IMR-90 (cell line): ENCODE measurements around the gene RAPGEF5. TPM values are rescaled to one million over a fixed set of nuclear protein-coding genes. Genes with fewer than 3 reads are reported as not detected.

ENCODE experiments used
- ATAC-seq: fragments of 200-7000 bp; cut with Tn5 transposase; 2 replicates; pipeline ENCODE4 v1.9.1; 2020; ENCODE audit warnings: low read depth, mild to moderate bottlenecking, moderate library complexity
- BruUV-seq: library from RNA; stranded (reverse); fragments of 400-500 nt; replicated peaks from 2 replicates; lab custom pipeline; 2021; lab: Mats Ljungman, UMichigan
- CTCF ChIA-PET: fragments of 300-600 bp; formaldehyde crosslinking; extraction: SDS; loops from one replicate; lab custom pipeline; 2021; ENCODE audit warnings: antibody characterized with exemption; lab: Yijun Ruan, JAX
- POLR2A ChIA-PET: fragments of 300-600 bp; sonication (Branson Sonifier 250); formaldehyde crosslinking; loops from one replicate; lab custom pipeline; 2022; ENCODE audit warnings: antibody characterized with exemption; ENCODE audit not compliant: unreplicated experiment; lab: Charles Lee
- DNase-seq: peaks from one replicate; pipeline ENCODE4 v3.0.0; 2013
- H2AFZ ChIP-seq: replicated peaks from 2 replicates; pipeline ENCODE3; 2013; ENCODE audit warnings: low read length, mild to moderate bottlenecking; ENCODE audit not compliant: poor library complexity
- H2AK5ac ChIP-seq: 2 replicates; pipeline ENCODE4 v1.6.1; 2013; ENCODE audit warnings: low read depth, low read length, inconsistent platforms
- H2AK9ac ChIP-seq: replicated peaks from 2 replicates; pipeline ENCODE3; 2013; ENCODE audit warnings: mild to moderate bottlenecking, low read depth, low read length, moderate library complexity; ENCODE audit not compliant: poor library complexity
- H2BK120ac ChIP-seq: 2 replicates; pipeline ENCODE4 v1.6.1; 2013; ENCODE audit warnings: low read depth, low read length, inconsistent platforms
- H2BK15ac ChIP-seq: 3 replicates; pipeline ENCODE4 v1.6.1; 2013; ENCODE audit warnings: low read depth, low read length, inconsistent platforms
- H2BK20ac ChIP-seq: 2 replicates; pipeline ENCODE4 v1.6.1; 2013; ENCODE audit warnings: low read depth, mild to moderate bottlenecking, inconsistent platforms, low read length, moderate library complexity
- H2BK5ac ChIP-seq: 2 replicates; pipeline ENCODE4 v1.6.1; 2013; ENCODE audit warnings: mild to moderate bottlenecking, low read depth, low read length, inconsistent platforms; ENCODE audit not compliant: poor library complexity, severe bottlenecking
- H3K14ac ChIP-seq: replicated peaks from 2 replicates; pipeline ENCODE4 v1.6.1; 2013; ENCODE audit warnings: low read depth, low read length, inconsistent platforms
- H3K18ac ChIP-seq: 2 replicates; pipeline ENCODE4 v1.6.1; 2013; ENCODE audit warnings: low read depth, low read length, control low read depth
- H3K23ac ChIP-seq: 2 replicates; pipeline ENCODE4 v1.6.1; 2013; ENCODE audit warnings: low read depth, low read length, inconsistent platforms
- H3K27ac ChIP-seq: 2 replicates; pipeline ENCODE4 v1.5.1; 2013; ENCODE audit warnings: mild to moderate bottlenecking, control low read depth, low read length; ENCODE audit not compliant: insufficient read depth
- H3K27me3 ChIP-seq: 2 replicates; pipeline ENCODE4 v1.6.1; 2013; ENCODE audit warnings: low read length; ENCODE audit not compliant: control insufficient read depth, insufficient read depth
- H3K36me3 ChIP-seq: 2 replicates; pipeline ENCODE4 v1.6.1; 2013; ENCODE audit warnings: low read length, mixed read lengths; ENCODE audit not compliant: control insufficient read depth, insufficient read depth
- H3K4ac ChIP-seq: 2 replicates; pipeline ENCODE4 v1.6.1; 2013; ENCODE audit warnings: low read depth, low read length, inconsistent platforms
- H3K4me1 ChIP-seq: 2 replicates; pipeline ENCODE4 v1.6.1; 2013; ENCODE audit warnings: low read length, mixed read lengths; ENCODE audit not compliant: control insufficient read depth, insufficient read depth
- H3K4me2 ChIP-seq: 2 replicates; pipeline ENCODE4 v1.6.1; 2013; ENCODE audit warnings: low read depth, mild to moderate bottlenecking, control low read depth, low read length, moderate library complexity
- H3K4me3 ChIP-seq: 2 replicates; pipeline ENCODE4 v1.5.1; 2013; ENCODE audit warnings: low read depth, mild to moderate bottlenecking, control low read depth, low read length, moderate library complexity; ENCODE audit not compliant: insufficient read depth
- H3K56ac ChIP-seq: 2 replicates; pipeline ENCODE4 v1.6.1; 2013; ENCODE audit warnings: low read length, inconsistent platforms; ENCODE audit not compliant: insufficient read depth; ENCODE audit errors: extremely low read depth
- H3K79me1 ChIP-seq, 2 experiments: 2 replicates each; pipeline ENCODE4 v1.6.1; 2013; ENCODE audit warnings: low read length in 2 of 2, inconsistent platforms in 1 of 2, low read depth in 1 of 2
- H3K9ac ChIP-seq: 2 replicates; pipeline ENCODE4 v1.6.1; 2013; ENCODE audit warnings: low read depth, low read length, control low read depth
- H3K9me1 ChIP-seq: 2 replicates; pipeline ENCODE4 v1.6.1; 2013; ENCODE audit warnings: low read length, inconsistent platforms; ENCODE audit not compliant: insufficient read depth
- H3K9me3 ChIP-seq: 2 replicates; pipeline ENCODE4 v1.6.1; 2013; ENCODE audit warnings: low read length; ENCODE audit not compliant: control insufficient read depth, insufficient read depth
- H4K20me1 ChIP-seq: 2 replicates; pipeline ENCODE4 v1.6.1; 2013; ENCODE audit warnings: low read length, inconsistent platforms; ENCODE audit not compliant: insufficient read depth
- H4K5ac ChIP-seq: 2 replicates; pipeline ENCODE4 v1.6.1; 2013; ENCODE audit warnings: mild to moderate bottlenecking, low read depth, low read length, control low read depth
- H4K8ac ChIP-seq, 2 experiments: 2 replicates each; pipeline ENCODE4 v1.6.1; 2013; ENCODE audit warnings: low read depth in 2 of 2, low read length in 2 of 2, control low read depth in 1 of 2, inconsistent platforms in 1 of 2
- H4K91ac ChIP-seq: 2 replicates; pipeline ENCODE4 v1.6.1; 2013; ENCODE audit warnings: low read depth, low read length, inconsistent platforms; ENCODE audit not compliant: insufficient read depth
- BHLHE40 ChIP-seq: fragments of 150-350 bp; IDR thresholded peaks from 2 replicates; pipeline ENCODE4 v1.6.1; 2016; ENCODE audit warnings: mild to moderate bottlenecking, low read depth, low read length
- CEBPB ChIP-seq: IDR thresholded peaks from 2 replicates; pipeline ENCODE4 v1.6.1; 2012; ENCODE audit warnings: low read depth, low read length, improper control_type of control experiment
- CHD1 ChIP-seq: IDR thresholded peaks from 2 replicates; pipeline ENCODE4 v1.6.1; 2012; ENCODE audit warnings: low read depth, low read length, improper control_type of control experiment
- FOS ChIP-seq: fragments of 150-350 bp; IDR thresholded peaks from 2 replicates; pipeline ENCODE4 v1.6.1; 2016; ENCODE audit warnings: low read depth, low read length
- MAFK ChIP-seq: IDR thresholded peaks from 2 replicates; pipeline ENCODE4 v1.6.1; 2012; ENCODE audit warnings: low read depth, low read length, improper control_type of control experiment
- MAZ ChIP-seq: IDR thresholded peaks from 2 replicates; pipeline ENCODE4 v1.6.1; 2012; ENCODE audit warnings: low read depth, mild to moderate bottlenecking, low read length, improper control_type of control experiment, moderate library complexity, borderline replicate concordance
- MXI1 ChIP-seq: IDR thresholded peaks from 2 replicates; pipeline ENCODE4 v1.6.1; 2012; ENCODE audit warnings: low read depth, mild to moderate bottlenecking, low read length, moderate library complexity, borderline replicate concordance
- NFE2L2 ChIP-seq: fragments of 150-350 bp; IDR thresholded peaks from 2 replicates; pipeline ENCODE4 v1.6.1; 2016; ENCODE audit warnings: low read depth, mild to moderate bottlenecking, low read length
- POLR2A ChIP-seq: IDR thresholded peaks from 2 replicates; pipeline ENCODE4 v1.6.1; 2012; ENCODE audit warnings: mild to moderate bottlenecking, low read depth, low read length
- RAD21 ChIP-seq: IDR thresholded peaks from 2 replicates; pipeline ENCODE4 v1.6.1; 2012; ENCODE audit warnings: low read length, improper control_type of control experiment
- RCOR1 ChIP-seq: IDR thresholded peaks from 2 replicates; pipeline ENCODE4 v1.6.1; 2012; ENCODE audit warnings: mild to moderate bottlenecking, low read length, improper control_type of control experiment; ENCODE audit not compliant: insufficient replicate concordance
- RFX5 ChIP-seq: IDR thresholded peaks from 2 replicates; pipeline ENCODE4 v1.8.0; 2012; ENCODE audit warnings: low read depth, mild to moderate bottlenecking, low read length, moderate library complexity
- SMC3 ChIP-seq: fragments of 150-350 bp; IDR thresholded peaks from 2 replicates; pipeline ENCODE4 v1.6.1; 2016; ENCODE audit warnings: low read depth, mild to moderate bottlenecking, antibody characterized with exemption, low read length, moderate library complexity
- WGBS, 2 experiments: methylation state at CpG; one replicate each; pipeline versions ENCODE4 v1.1.5 to v1.1.7; 2013; ENCODE audit warnings: missing lambda C conversion rate in 2 of 2; ENCODE audit not compliant: insufficient read length in 1 of 2; ENCODE audit errors: extremely low coverage in 2 of 2; 5-methylcytosine and 5-hydroxymethylcytosine counted together
- dilution Hi-C: fragments of 300-500 bp; cut with HindIII; formaldehyde crosslinking; loops from one replicate; pipeline ENCODE4 v1.14.3; 2018; ENCODE audit warnings: low sequenced_read_pairs; ENCODE audit not compliant: unreplicated experiment
- in situ Hi-C: fragments of 300-500 bp; cut with MboI; formaldehyde crosslinking; loops from 3 replicates; pipeline ENCODE4 v1.14.3; 2019; ENCODE audit warnings: low sequenced_read_pairs, inconsistent platforms, mixed read lengths
- intact Hi-C: fragments of 100-400 bp; cut with micrococcal nuclease; formaldehyde crosslinking; loops from 2 replicates; pipeline ENCODE4 v1.10.0; 2022
- polyA plus RNA-seq, 3 experiments: library from polyadenylated mRNA; depleted of rRNA; stranded (reverse); fragments of >200 nt; gene quantifications; 2 replicates each; pipeline ENCODE4 v1.2.3, GENCODE V29; 2012; ENCODE audit warnings: low replicate concordance in 1 of 3
- total RNA-seq: library from RNA; depleted of rRNA; stranded (reverse); fragments of >200 nt; gene quantifications from 2 replicates; pipeline ENCODE4 v1.2.3, GENCODE V29; 2012
- TF ChIP-seq, protein P1 (sequence below): fragments of 150-350 bp; IDR thresholded peaks from 2 replicates; pipeline ENCODE4 v1.6.1; 2017; ENCODE audit warnings: mild to moderate bottlenecking, antibody characterized with exemption, low read length, low read depth
- TF ChIP-seq, protein P2 (sequence below): conservative IDR thresholded peaks from 2 replicates; pipeline ENCODE4 v1.5.1; 2012; ENCODE audit warnings: mild to moderate bottlenecking, low read depth, low read length, improper control_type of control experiment
- TF ChIP-seq, protein P3 (sequence below): fragments of 150-350 bp; IDR thresholded peaks from 2 replicates; pipeline ENCODE4 v1.6.1; 2016; ENCODE audit warnings: low read depth, mild to moderate bottlenecking, low read length, moderate library complexity, borderline replicate concordance

Gene RAPGEF5
- total and polyA plus RNA-seq, 2 of the 4 experiments (the other 2 are of a cell fraction) = 0.05 to 0.18 TPM

DNA sequence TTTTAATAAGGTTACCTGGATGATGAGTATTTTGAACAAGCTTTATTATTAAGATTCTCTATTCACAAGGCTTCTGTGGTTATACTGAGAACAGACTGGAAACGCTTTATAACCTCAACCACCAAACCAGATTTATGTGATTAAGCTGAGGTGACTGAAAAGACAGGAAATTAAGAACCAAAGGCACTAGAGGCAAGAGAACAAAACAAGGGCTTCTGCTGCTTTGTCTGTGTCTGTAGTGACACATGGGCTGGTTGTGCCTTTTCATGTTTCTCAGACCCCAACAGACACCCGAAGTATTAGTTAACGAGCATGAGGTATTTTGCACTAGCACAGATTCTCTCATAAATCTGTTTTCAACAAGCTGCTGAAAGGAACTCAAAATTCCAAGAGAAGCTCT is 64.4 kb downstream of the RAPGEF5 start:
- Histone ChIP-seq H3K27me3 (peaks cover 2% of the 10 kb centered on the region), H3K4ac (no peak overlapping the region), H4K5ac (no peak overlapping the region), H4K8ac (no peak overlapping the region), H3K18ac (no peak overlapping the region), H3K23ac (no peak overlapping the region), H2AK9ac (no peak overlapping the region), H3K9me3 (no peaks in the 10 kb centered on the region), H3K27ac (no peak overlapping the region), H3K9ac (no peak overlapping the region), H3K4me3 (no peak overlapping the region), H2BK5ac (no peak overlapping the region), H3K14ac (no peak overlapping the region), H3K4me2 (no peak overlapping the region), H2BK15ac (no peak overlapping the region), H3K56ac (no peak overlapping the region), H3K79me1 (no peaks in the 10 kb centered on the region), H3K36me3 (no peaks in the 10 kb centered on the region), H3K4me1 (no peaks in the 10 kb centered on the region), H2BK120ac (no peak overlapping the region), H2AFZ (no peak overlapping the region), H2AK5ac (no peak overlapping the region), H4K91ac (no peak overlapping the region), H2BK20ac (no peak overlapping the region), H3K9me1 (no peaks in the 10 kb centered on the region), H4K20me1 (no peaks in the 10 kb centered on the region)
- ATAC-seq = no peak
- DNase-seq = no peak
- WGBS, 2 experiments = 60% methylated on average over 1 of the region's 3 CpGs; no CpG with 5 or more reads in 1 of the 2 experiments
- CTCF ChIA-PET = interaction anchor here (1.0 kb wide), 1 partner anchor 182 kb away, joined by 4 read pairs; no protein-coding TSS in a partner anchor
- POLR2A ChIA-PET = no interaction called here
- dilution Hi-C loops = no loop called here
- TF ChIP-seq, protein P1, sequence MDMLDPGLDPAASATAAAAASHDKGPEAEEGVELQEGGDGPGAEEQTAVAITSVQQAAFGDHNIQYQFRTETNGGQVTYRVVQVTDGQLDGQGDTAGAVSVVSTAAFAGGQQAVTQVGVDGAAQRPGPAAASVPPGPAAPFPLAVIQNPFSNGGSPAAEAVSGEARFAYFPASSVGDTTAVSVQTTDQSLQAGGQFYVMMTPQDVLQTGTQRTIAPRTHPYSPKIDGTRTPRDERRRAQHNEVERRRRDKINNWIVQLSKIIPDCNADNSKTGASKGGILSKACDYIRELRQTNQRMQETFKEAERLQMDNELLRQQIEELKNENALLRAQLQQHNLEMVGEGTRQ = no peak
- no peak for TF ChIP-seq FOS
- TF ChIP-seq, protein P2, sequence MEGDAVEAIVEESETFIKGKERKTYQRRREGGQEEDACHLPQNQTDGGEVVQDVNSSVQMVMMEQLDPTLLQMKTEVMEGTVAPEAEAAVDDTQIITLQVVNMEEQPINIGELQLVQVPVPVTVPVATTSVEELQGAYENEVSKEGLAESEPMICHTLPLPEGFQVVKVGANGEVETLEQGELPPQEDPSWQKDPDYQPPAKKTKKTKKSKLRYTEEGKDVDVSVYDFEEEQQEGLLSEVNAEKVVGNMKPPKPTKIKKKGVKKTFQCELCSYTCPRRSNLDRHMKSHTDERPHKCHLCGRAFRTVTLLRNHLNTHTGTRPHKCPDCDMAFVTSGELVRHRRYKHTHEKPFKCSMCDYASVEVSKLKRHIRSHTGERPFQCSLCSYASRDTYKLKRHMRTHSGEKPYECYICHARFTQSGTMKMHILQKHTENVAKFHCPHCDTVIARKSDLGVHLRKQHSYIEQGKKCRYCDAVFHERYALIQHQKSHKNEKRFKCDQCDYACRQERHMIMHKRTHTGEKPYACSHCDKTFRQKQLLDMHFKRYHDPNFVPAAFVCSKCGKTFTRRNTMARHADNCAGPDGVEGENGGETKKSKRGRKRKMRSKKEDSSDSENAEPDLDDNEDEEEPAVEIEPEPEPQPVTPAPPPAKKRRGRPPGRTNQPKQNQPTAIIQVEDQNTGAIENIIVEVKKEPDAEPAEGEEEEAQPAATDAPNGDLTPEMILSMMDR = no peak
- TF ChIP-seq CEBPB = no peak
- TF ChIP-seq BHLHE40 = no peak
- TF ChIP-seq RFX5 = no peak
- TF ChIP-seq, protein P3, sequence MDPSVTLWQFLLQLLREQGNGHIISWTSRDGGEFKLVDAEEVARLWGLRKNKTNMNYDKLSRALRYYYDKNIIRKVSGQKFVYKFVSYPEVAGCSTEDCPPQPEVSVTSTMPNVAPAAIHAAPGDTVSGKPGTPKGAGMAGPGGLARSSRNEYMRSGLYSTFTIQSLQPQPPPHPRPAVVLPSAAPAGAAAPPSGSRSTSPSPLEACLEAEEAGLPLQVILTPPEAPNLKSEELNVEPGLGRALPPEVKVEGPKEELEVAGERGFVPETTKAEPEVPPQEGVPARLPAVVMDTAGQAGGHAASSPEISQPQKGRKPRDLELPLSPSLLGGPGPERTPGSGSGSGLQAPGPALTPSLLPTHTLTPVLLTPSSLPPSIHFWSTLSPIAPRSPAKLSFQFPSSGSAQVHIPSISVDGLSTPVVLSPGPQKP = no peak
- no peak for TF ChIP-seq POLR2A
- no peak for TF ChIP-seq MAFK
- no peak for TF ChIP-seq RCOR1
- no peak for TF ChIP-seq CHD1
- TF ChIP-seq MAZ = no peak
- no peak for TF ChIP-seq MXI1
- TF ChIP-seq SMC3 = no peak
- no peak for TF ChIP-seq NFE2L2
- no peak for TF ChIP-seq RAD21
- intact Hi-C loops = no loop called here
- no TSS peak for BruUV-seq
- in situ Hi-C loops = no loop called here
